Measurements from ENCODE around the gene ERRFI1. TPM values are rescaled to one million over a fixed set of nuclear protein-coding genes. Genes with fewer than 3 reads are reported as not detected.
"Not testable (repeated sequence)": the region's sequence is repeated elsewhere in the genome, so short reads cannot be mapped to it uniquely, and the experiment has no call there.

Gene ERRFI1
- total RNA-seq, 2 experiments from 2014 or later, result 3.6 TPM

DNA sequence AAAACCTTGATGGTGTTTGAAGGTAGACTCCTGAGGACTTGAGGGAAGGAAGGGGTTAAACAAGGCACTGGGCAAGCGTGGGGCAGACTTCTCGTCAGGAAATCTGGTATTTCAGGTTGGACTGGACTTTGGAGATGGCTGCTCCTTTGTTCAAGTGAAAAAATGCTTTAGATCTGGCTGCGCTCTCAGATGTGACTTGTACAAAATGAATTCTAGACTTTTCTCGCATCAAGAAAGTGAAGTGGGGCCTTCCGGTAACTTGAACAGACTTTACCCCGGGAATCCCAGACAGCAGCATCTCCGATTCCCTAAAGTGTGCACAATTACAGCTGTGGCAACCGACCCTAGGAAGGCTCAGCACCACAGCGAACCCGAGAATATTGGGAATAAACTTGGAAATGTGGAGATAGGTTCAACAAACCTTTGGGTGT, 44.3 kb upstream of the ERRFI1 start:
- H3K4me3 Mint-ChIP-seq, result no peak overlapping the region
- H3K27me3 ChIP-seq (ENCODE audit: control insufficient read depth in 1 of 2, insufficient read depth in 2 of 2, low read length in 2 of 2), result no peaks in the 10 kb centered on the region
- peaks cover 5% of the 10 kb centered on the region for H3K27me3 Mint-ChIP-seq
- intact Hi-C loops (cut with DNase I, micrococcal nuclease), result no loop called here
- H3K4me1 Mint-ChIP-seq (ENCODE audit: low read depth), result no peaks in the 10 kb centered on the region
- H3K9me3 ChIP-seq (ENCODE audit: control insufficient read depth in 1 of 2, insufficient read depth in 1 of 2, low read length in 2 of 2), result no peaks in the 10 kb centered on the region
- H3K27ac Mint-ChIP-seq, result no peak overlapping the region
- TF ChIP-seq, protein P1, sequence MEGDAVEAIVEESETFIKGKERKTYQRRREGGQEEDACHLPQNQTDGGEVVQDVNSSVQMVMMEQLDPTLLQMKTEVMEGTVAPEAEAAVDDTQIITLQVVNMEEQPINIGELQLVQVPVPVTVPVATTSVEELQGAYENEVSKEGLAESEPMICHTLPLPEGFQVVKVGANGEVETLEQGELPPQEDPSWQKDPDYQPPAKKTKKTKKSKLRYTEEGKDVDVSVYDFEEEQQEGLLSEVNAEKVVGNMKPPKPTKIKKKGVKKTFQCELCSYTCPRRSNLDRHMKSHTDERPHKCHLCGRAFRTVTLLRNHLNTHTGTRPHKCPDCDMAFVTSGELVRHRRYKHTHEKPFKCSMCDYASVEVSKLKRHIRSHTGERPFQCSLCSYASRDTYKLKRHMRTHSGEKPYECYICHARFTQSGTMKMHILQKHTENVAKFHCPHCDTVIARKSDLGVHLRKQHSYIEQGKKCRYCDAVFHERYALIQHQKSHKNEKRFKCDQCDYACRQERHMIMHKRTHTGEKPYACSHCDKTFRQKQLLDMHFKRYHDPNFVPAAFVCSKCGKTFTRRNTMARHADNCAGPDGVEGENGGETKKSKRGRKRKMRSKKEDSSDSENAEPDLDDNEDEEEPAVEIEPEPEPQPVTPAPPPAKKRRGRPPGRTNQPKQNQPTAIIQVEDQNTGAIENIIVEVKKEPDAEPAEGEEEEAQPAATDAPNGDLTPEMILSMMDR (IDR thresholded peaks at IDR 0.05), result no peak
- no peak overlapping the region for H3K27ac ChIP-seq (ENCODE audit: low read depth in 1 of 2, low read length in 2 of 2)
- no peak overlapping the region for H3K4me3 ChIP-seq (ENCODE audit: low read length)
- ChIA-PET POLR2A (interaction anchor here (0.7 kb wide), 1 partner anchor 65 kb away, joined by 4 read pairs; no protein-coding TSS in a partner anchor), CTCF (no interaction called here)
- H3K9me3 Mint-ChIP-seq, result no peaks in the 10 kb centered on the region
- H3K4me1 ChIP-seq (ENCODE audit: insufficient read depth, low read length), result no peaks in the 10 kb centered on the region
- ATAC-seq (ENCODE audit: poor library complexity) (no peak), DNase-seq (no peak)
- H3K36me3 Mint-ChIP-seq (ENCODE audit: low read depth), result no peaks in the 10 kb centered on the region
- H3K36me3 ChIP-seq (ENCODE audit: insufficient read depth, low read length), result no peaks in the 10 kb centered on the region

DNA sequence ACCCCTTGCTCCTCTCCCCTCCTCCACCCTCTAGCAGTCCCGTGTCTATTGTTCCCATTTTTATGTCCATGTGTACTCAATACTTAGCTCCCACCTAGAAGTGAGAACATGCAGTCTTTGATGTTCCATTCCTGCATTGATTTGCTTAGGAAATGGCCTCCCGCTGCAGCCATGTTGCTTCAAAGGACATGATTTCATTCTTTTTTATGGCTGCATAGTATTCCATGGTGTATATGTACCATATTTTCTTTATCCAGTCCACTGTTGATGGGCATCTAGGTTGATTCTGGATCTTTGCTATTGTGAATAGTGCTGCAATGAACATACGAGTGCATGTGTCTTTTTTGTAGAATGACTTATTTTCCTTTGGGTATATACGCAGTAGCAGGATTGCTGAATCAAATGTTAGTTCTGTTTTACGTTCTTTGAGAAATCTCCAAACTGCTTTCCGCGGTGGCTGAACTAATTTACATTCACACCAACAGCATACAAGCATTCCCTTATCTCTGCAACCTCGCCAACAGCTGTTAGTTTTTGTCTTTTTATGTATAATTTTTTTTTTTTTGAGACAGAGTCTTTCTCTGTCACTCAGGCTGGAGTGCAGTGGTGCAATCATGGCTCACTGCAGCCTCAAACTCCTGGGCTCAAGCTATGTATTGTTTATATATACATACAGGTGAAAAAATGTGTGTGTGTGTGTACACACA, 43.7 kb upstream of the ERRFI1 start:
- H3K27me3 ChIP-seq (ENCODE audit: control insufficient read depth in 1 of 2, insufficient read depth in 2 of 2, low read length in 2 of 2); ATAC-seq (ENCODE audit: poor library complexity); H3K27ac ChIP-seq (ENCODE audit: low read depth in 1 of 2, low read length in 2 of 2); H3K9me3 Mint-ChIP-seq; H3K9me3 ChIP-seq (ENCODE audit: control insufficient read depth in 1 of 2, insufficient read depth in 1 of 2, low read length in 2 of 2); H3K4me1 ChIP-seq (ENCODE audit: insufficient read depth, low read length); H3K27ac Mint-ChIP-seq; H3K27me3 Mint-ChIP-seq; H3K36me3 ChIP-seq (ENCODE audit: insufficient read depth, low read length); CTCF ChIA-PET; intact Hi-C loops (cut with DNase I, micrococcal nuclease); H3K4me3 ChIP-seq (ENCODE audit: low read length); DNase-seq; H3K36me3 Mint-ChIP-seq (ENCODE audit: low read depth); H3K4me3 Mint-ChIP-seq; POLR2A ChIA-PET; H3K4me1 Mint-ChIP-seq (ENCODE audit: low read depth): not testable (repeated sequence)

DNA sequence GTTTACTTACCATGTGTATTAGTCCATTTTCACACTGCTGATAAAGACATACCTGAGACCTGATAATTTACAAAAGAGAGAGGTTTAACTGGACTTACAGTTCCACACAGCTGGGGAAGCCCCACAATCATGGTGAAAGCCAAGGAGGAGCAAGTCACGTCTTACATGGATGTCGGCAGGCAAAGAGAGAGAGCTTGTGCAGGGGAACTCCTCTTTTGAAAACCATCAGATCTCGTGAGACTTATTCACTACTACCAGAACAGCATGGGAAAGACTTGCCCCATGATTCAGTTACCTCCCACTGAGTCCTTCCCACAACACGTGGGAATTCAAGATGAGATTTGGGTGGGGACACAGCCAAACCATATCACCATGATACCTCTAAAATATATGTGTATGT, 39.3 kb upstream of the ERRFI1 start:
- POLR2A ChIA-PET, result no interaction called here
- no peaks in the 10 kb centered on the region for H3K4me1 ChIP-seq (ENCODE audit: insufficient read depth, low read length)
- peaks cover 15% of the 10 kb centered on the region for H3K27me3 Mint-ChIP-seq
- no peaks in the 10 kb centered on the region for H3K4me1 Mint-ChIP-seq (ENCODE audit: low read depth)
- ATAC-seq (ENCODE audit: poor library complexity), result no peak
- no peaks in the 10 kb centered on the region for H3K9me3 Mint-ChIP-seq
- DNase-seq, result no peak
- no peaks in the 10 kb centered on the region for H3K9me3 ChIP-seq (ENCODE audit: control insufficient read depth in 1 of 2, insufficient read depth in 1 of 2, low read length in 2 of 2)
- no peaks in the 10 kb centered on the region for H3K36me3 Mint-ChIP-seq (ENCODE audit: low read depth)
- H3K4me3 Mint-ChIP-seq, result no peak overlapping the region
- CTCF ChIA-PET, result no interaction called here
- H3K27ac ChIP-seq (ENCODE audit: low read depth in 1 of 2, low read length in 2 of 2), result no peak overlapping the region
- intact Hi-C loops (cut with DNase I, micrococcal nuclease), result no loop called here
- TF ChIP-seq, protein P1 (IDR thresholded peaks at IDR 0.05), result no peak
- no peaks in the 10 kb centered on the region for H3K36me3 ChIP-seq (ENCODE audit: insufficient read depth, low read length)
- H3K4me3 ChIP-seq (ENCODE audit: low read length), result no peak overlapping the region
- no peak overlapping the region for H3K27ac Mint-ChIP-seq
- no peaks in the 10 kb centered on the region for H3K27me3 ChIP-seq (ENCODE audit: control insufficient read depth in 1 of 2, insufficient read depth in 2 of 2, low read length in 2 of 2)

All from CD4-positive, alpha-beta T cell (primary cell).